Heart left ventricle (tissue), 13 donors: ENCODE data around the gene PI4KA.

Source experiments
- POLR2A ChIP-seq, 2 donors: fragments of 450-650 bp; IDR thresholded peaks; one replicate each; pipeline ENCODE4 v1.6.1; 2017; ENCODE audit warnings: antibody characterized with exemption in 2 of 2, mild to moderate bottlenecking in 2 of 2, moderate library complexity in 2 of 2
- TF ChIP-seq, protein P1 (sequence below), 12 donors: fragments of 200-600 bp; sonication (generic) in 4 of 12; IDR thresholded peaks; one replicate each; pipeline versions ENCODE4 v1.5.0 to v1.8.0; 2018 to 2022; ENCODE audit warnings: antibody characterized with exemption in 12 of 12, mild to moderate bottlenecking in 5 of 12
- donor health status: ischemic (EF 13 %, LVEDD 7.1; RV severe dilation, severe dysfunction).
- donor health status: DM: no; HTN: yes; CAD: no.
- donor health status: DM: no; HTN: no; CAD: no.
- donor health status: ischemic (EF 25% LVEDD 6.9; RV normal size, moderate dysfunction).
- donor health status: ischemic (EF 25% LVEDD 5.7; RV mildly dilated, moderate dysfunction).
- donor health status: ischemic (EF 35%, LVEDD 5.7; RV mildly dilated, moderate dysfunction).
- donor health status: nonischemic (EF 11% LVEDD 7.7; RV severe dilation, severe dysfunction).
- donor health status: DM: yes; HTN: yes; CAD: no.
- donor health status: PGD.
- donor health status: ischemic (EF 29% LVEDD 5.4; RV normal size, mild dysfunction).
- donor health status: nonischemic (EF 23%, LVEDD 6.1; RV moderate dilation, normal function).

DNA sequence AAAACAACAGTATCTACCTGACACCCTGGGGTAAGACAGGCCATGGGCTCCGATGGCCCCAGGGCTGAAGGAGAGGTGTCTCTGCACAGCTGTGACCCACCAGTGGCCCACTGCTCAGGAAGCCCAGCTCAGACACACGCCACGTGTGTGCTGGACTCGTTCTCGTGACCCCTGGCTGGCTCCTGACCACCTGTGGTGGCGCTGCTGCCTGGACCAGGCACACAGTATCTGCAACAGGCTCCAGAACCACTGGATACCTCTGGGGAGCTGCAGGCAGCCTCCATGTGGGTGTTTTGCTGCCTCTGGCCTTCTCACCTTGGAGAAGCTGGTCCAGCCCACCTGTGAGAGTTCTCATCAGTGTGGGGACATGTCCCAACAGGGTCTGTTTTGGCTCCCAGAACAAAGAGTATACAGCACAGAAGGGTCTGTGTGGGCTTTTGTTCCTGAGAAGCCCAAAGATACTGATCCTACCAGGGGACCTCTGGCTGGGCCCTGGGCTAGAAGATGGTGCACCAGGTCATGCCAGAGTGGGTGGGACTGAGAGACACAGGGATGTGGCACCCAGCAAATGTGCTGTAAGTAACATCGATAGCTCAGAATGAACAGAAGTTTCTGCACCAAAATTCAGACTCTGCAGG lies 106.4 kb downstream of the PI4KA start:
- TF ChIP-seq, protein P1, sequence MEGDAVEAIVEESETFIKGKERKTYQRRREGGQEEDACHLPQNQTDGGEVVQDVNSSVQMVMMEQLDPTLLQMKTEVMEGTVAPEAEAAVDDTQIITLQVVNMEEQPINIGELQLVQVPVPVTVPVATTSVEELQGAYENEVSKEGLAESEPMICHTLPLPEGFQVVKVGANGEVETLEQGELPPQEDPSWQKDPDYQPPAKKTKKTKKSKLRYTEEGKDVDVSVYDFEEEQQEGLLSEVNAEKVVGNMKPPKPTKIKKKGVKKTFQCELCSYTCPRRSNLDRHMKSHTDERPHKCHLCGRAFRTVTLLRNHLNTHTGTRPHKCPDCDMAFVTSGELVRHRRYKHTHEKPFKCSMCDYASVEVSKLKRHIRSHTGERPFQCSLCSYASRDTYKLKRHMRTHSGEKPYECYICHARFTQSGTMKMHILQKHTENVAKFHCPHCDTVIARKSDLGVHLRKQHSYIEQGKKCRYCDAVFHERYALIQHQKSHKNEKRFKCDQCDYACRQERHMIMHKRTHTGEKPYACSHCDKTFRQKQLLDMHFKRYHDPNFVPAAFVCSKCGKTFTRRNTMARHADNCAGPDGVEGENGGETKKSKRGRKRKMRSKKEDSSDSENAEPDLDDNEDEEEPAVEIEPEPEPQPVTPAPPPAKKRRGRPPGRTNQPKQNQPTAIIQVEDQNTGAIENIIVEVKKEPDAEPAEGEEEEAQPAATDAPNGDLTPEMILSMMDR (IDR thresholded peaks at IDR 0.05), result no peak
- TF ChIP-seq POLR2A (IDR thresholded peaks at IDR 0.05), result no peak
